GM18502 (cell line): ENCODE measurements around the gene CHN2.
A peak's percentile ranks its signal among the peaks of the same experiment; 100 is the strongest.

Source experiments
- ATAC-seq: cut with Tn5 transposase; IDR thresholded peaks from one replicate; pipeline ENCODE4 v1.9.1; 2021; ENCODE audit warnings: mild to moderate bottlenecking; ENCODE audit not compliant: unreplicated experiment, poor library complexity

Gene CHN2

DNA sequence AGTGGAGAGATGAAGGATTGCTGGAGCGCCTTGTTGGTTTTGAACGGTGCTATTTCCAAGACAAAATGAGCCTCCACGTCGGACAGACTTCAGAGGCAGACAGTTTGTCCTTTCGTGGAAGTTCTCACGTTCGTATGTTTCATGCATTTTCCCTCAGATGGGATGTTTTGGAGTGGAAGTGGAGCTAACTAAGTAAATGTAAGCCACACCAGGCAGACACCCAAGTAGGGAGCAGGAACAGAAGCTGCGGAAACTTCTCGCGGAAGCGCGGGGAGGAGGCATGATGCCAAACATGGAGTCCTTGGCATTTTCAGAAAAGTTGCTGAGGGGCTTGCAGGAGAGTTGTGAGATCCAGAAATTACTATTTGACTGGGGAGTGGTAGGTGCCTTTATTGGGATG lies 223.5 kb downstream of the CHN2 start:
- ATAC-seq = no peak

DNA sequence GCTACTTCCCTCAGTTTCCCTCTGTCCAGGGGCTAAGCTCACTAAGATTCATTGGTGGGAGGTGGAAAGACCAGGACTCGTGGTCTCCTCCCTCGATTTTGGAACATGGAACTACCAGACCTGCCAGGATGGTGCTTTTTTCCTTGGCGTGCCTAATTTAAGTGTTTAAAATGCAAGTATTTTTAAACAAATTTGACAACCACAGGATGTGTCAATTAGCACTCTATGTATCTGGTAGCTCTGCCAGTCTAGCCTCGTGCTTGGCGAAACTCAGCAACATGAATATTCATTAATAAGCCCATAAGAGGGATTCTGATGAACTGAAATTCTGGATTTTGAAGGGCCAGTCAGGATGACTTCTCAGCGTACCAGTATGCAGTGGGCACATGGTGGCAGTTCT lies 224.1 kb downstream of the CHN2 start:
- ATAC-seq = no peak

DNA sequence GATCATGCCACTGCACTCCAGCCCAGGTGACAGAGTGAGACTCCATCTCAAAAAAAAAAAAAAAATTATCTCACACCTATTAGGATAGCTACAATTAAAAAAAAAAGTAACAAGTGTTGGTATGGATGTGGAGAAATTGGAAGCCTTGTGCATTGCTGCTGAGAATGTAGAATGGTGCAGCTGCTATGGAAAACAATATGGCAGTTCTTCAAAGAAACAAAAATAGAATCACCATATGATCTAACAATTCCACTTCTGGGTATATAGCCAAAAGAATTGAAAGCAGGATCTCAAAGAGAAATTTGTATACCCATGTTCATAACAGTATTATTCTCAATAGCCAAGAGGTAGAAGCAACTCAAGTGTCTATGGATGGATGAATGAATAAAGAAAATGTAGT lies 225.4 kb downstream of the CHN2 start:
- no peak for ATAC-seq

DNA sequence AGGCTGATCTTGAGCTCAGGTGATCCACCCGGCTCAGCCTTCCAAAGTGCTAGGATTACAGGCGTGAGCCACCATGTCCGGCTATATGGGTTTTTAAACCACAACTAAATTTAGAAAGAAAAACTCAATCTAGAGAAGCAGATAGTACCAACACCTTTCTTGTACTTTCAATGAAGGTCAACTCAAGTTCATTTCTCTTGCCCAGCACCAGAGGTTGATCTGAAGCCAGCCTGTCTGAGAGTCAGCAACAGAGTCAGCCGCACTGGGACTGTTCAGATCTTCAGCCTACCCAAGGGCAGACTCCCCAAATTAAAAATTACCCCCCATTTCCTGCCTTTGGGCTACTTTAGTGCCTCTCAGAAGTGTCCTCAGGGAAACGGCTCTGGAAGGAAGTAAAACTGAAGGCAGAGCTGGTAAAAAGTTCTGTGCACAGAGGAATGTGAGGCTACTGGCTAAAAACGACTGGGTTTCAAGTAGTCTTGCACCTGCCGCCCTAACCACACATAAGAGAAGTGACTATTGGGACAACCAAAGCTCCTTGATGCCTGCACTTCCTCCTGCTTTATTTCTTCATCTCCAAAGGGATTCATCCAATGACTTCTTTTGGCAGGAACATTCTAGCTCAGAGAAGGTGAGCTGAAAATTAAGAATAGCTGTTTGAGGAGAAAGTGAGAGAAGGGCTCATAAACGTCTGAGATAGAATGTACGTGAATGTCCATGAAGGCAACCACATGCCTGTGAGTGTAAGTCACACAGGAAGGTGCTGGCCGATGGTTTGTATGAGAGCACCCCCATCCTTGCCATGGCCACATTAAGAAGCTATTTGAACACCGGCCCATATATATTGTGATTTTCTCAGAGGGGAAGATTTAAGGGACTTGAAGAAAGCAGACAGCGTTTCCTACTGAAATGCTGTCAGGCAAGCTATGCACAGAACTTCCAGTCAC lies 226.7 kb downstream of the CHN2 start:
- no peak for ATAC-seq

DNA sequence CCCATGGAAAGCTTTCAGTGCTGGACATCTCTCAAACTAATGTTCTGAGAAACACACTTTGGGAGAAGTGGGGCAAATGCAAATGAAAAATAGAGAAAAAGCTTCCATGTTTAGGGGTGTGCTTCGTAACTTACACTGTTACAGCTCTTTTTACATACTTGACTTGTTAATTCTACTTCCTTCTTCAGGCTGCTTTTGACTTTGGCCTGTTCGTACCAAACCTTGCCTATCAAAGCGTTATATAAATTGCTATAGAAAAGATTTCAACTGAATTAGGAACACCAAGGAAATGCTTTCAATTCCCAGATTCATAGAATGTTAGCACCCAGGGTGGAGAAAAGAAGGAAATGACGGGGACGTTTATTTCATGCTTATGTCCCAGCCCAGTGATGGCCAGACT lies 228.3 kb downstream of the CHN2 start:
- ATAC-seq = no peak

DNA sequence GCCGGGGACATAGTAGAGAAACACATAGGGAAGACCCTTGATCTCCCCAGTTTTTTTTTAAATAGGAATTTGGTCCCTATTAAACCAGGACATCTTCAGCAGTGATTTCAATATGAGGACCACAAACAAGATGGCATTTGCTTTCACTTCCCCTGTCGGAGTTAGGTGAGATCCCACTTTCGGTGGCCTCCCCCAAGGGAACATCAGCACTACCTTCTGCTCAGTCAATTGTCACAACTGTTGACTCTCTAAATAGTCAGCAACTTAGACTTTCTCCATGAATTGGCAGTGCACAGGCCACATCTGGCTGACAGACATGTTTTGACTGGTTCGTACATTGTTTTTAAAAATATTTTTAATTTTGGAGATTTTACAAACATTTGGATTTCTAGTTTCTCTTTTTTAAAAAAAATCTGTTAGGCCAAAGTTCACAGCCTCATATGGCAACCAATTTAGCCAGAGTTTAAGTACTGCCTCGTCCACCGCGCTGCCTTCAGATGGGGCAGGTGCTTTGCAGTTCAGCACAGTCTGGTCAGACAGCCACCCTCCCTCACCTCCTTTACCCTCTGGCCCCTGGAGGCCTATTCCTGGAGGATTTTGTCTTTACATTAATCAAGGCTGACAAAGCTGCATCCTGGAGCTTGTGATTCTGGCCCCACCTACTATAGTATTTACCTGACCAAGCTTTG lies 229.9 kb downstream of the CHN2 start:
- peak; percentile 60 for ATAC-seq

DNA sequence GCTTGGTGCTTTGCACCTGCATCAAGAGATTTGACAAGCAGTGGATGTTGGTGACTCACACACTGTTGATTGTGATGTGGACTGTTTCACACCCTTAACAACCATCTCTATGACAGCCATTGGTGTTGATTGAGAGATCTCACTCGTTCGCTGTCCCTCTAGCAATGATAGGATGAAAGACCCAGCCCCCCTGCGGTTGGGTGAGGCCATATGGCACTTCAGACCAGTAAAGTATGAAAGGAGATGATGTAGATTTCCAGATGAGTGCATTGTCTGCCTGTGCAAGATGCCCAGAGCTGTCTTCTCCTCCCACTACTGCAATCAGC lies 230.4 kb downstream of the CHN2 start:
- ATAC-seq = peak; percentile 22

DNA sequence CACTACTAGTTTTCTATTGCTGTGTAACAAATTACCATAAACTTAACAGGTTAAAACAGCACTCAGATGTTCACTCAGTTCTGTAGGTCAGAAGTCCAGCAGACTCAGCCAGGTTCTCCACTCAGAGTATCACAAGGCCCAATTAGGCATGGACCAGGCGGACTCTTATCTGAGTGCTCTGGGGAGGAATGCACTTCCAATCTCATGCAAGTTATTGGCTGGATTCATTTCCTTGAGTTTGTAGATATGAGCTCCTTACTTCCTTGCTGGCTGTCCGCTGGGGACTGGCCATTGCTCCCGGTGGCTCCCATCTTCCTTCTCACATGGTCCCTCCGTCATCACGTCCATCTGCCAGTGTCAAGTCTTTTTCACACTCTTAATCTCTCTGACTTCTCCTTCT lies 232.0 kb downstream of the CHN2 start:
- no peak for ATAC-seq

DNA sequence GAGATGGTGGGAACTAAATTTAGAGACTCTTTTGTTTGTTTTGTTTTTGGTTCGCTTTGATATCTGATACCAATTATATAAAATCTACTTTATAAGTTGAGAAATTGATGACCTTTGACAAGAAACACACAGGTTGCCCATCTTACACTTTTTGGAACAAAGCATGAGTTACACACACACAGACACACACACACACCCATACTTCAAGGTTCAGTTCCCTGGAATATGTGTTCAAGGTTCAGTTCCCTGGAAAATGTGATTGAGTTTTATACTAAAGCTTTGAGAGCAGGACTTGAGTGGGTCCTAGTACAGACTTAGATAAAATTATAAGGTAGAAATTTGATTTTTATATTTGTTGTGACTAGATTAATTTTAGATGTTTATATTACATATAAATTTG lies 234.8 kb downstream of the CHN2 start:
- ATAC-seq = no peak

DNA sequence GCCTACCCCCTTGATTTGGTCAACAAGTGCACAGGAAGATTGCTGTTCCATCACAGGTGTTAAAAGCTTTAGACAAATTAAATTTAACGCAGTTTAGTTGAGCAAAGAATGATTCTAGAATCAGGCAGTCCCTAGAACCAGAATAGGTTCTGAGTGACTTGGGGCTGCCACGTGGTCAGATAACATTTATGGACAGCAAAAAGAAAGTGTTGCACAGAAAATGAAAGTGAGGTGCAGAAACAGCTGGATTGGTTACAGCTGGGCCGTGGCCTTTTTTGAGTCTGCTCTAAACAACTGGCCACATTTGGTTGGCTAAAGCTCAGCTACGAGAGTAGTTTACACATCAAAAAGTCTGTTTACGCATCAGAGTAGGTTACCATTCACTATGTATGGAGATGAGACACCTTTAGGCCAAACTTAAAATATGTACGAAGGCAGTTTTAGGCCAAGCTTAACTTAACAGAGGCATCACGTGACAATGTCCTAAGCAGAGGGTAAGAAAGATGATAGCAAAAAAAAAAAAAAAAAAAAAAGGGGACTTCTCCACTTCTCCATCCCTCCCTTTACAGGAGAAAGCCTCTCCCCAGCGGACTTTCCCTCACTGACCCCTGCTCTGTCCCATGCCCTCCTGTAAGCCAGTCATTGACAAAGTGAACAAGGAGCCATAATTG lies 235.8 kb downstream of the CHN2 start:
- ATAC-seq = no peak

DNA sequence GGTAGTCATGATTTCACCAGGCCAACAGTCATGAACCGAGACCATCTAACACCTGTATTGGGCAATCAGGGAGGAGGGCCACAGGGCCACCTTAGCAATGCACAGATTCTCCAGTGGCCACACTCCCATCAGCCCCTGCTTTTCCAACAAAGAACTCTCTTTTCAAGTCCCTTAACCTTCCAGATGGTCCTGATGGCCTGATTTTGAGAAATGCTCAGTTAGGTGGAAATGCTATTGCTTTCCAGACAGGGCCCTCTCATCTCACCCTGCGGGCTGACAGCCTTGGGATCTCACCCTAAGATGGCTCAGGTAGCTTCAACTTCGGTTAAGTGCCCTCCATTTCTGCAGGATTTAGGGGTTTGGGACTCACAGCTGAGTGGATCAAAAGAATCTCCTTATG lies 237.1 kb downstream of the CHN2 start:
- ATAC-seq = no peak

DNA sequence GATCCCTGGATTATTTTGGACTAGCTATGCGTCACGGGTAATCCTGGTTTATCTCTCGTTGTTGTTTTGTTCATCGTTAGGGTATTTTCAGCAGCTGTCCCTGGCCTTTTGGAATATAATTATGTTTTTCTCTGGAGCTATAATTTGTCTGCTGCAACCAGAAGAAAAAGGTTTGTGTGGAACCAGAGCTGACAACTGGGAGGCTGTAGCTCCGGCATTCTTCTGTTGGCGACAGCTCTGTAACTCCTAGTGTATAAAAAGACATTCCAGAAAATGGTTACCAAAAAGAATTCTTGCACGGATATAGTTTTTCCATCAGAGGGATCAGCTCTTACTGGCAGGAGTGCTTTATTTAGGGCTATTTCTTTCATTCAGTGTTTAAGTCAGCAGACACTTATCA lies 238.1 kb downstream of the CHN2 start:
- no peak for ATAC-seq

DNA sequence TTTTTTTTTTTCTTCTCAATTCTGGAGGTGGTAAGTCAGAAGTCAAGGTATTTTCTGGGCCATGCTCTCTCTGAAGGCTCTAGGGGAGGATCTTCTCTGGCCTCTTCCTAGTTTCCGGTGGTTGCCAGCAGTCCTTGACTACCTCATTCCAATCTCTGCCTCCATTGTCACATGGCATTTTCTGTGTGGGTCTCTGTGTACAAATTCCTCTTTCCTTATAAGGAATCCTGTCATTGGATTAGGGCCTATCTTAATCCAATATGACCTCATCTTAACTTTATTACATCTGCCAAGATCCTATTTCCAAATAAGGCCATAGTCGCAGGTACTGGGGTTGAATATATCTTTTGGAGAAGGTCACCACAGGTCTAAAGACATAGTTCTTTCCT lies 239.8 kb downstream of the CHN2 start:
- ATAC-seq = no peak

DNA sequence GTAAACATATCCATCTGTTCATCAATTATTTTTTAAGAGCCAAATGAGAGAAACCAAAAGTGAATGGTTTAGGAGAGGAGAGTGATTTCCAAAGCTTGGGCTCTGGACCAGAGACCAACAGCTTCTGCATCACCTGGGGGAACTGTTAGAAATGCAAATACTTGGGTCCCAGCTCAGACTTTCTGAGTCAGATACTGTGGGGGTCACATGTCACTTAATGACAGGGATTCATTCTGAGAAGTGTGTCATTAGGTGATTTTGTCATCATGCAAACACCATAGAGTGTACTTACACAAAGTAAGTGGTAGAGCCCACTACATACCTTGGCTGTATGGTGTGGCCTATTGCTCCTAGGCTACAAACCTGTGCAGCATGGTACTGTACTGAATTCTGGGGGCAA lies 240.6 kb downstream of the CHN2 start:
- ATAC-seq = peak; percentile 65

DNA sequence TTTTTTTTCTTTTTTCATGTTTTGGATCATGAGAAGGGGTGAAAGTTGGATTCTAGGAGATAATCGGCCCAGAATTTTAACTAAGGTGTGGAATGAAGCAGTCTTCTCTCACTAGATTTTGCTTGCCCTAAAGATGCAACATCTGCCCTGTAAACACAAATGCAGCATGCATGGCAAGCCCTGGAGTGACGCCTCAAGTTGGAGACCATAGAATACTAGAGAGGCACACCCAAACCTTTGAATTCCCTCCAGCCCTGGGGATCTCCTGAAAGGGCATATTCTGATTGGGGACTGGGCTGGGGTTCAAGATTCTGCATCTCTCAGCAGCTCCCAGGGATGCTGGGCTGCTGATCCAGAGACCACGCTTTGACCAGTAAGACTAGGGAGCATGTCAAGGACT lies 241.3 kb downstream of the CHN2 start:
- ATAC-seq = no peak

DNA sequence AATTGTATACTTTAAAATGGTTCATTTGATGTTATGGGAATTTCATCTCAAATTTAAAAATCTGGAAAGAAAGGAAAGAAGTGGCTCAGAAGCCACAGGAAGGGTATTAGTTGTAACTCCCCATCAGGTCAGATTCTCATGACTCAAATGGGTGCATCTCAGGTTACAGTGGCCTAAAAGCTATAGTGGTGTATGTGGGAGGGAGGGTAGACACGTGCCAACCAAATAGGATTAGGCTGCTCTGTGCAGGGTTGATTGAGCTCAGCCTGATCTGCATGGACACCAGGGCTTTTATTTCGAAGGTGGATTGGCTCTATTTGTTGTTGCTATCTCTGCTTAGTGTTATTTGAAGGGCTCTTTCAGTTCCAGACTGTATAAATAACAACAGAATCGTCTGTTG lies 247.6 kb downstream of the CHN2 start:
- no peak for ATAC-seq

DNA sequence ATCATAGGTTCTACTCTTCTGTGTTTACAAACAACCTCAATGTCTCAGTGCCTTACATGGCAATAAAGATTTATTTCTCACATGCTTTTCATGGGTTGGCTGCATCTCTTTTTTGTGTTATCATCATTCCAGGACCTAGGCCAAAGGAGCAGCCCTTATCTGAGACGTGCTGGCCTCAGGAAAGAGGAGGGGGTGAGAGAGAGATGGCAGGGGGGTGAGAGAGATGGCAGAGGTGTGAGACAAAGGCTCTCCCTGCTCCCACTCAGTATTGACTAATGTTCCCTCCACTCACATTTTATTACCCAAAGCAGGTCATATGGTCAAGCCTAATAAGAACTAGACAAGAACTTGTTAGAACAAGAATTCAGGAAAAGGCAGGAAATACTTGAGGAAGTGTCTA lies 249.0 kb downstream of the CHN2 start:
- no peak for ATAC-seq

DNA sequence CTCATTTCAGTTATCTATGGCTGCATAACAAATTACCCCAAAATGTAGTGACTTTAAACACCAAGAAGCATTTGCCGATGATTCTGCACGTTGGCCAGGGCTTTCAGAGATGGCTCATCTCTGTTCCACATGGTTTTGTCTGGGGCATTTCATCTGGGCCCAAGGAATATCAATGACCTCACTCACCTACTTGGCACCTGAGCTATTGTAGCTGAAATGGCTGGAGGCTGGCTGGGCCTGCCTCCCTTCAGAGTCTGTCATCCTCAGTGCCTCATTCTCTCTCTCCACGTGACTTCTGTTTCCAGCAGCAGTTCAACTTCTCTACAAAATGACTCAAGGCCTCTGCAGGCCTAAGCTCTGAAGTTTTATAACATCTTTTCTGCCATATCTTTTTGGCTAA lies 249.7 kb downstream of the CHN2 start:
- no peak for ATAC-seq

DNA sequence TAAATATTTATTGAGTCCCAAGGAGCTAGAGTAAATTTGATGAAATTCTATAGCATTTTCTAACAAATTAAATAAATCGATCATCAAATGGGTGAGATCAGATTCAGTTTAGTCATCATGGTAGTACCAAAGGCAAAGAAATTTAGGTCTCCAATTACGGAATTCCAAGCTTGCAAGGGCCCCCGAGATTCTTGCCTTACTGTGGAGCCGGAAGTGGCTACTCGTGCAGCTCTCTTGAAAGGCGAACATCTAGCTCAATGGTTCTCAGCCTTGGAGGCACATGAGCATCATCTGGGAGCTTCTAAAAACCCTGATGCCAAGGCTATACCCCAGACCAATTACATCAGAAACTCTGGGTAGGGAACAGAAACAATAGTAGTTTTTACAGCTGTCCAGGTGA lies 251.2 kb downstream of the CHN2 start:
- no peak for ATAC-seq

DNA sequence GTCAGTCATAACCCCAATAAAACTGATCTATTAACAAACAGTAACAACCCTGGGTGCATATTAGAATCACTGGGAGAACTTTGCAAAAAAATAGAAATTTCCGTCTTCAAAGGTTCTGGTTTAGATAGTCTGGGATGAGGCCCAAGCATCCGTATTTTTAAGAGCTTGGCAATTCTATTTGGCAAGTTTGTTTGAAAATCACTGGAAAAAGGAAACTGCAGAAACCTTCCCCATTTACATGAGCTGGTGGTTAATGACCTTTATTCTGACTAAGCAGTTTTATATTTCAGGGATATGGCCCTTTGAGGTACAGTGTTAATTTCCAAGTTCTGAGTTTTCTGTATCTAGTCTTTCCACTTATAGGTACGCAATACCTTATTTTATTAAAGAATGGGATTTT lies 253.3 kb downstream of the CHN2 start:
- no peak for ATAC-seq

DNA sequence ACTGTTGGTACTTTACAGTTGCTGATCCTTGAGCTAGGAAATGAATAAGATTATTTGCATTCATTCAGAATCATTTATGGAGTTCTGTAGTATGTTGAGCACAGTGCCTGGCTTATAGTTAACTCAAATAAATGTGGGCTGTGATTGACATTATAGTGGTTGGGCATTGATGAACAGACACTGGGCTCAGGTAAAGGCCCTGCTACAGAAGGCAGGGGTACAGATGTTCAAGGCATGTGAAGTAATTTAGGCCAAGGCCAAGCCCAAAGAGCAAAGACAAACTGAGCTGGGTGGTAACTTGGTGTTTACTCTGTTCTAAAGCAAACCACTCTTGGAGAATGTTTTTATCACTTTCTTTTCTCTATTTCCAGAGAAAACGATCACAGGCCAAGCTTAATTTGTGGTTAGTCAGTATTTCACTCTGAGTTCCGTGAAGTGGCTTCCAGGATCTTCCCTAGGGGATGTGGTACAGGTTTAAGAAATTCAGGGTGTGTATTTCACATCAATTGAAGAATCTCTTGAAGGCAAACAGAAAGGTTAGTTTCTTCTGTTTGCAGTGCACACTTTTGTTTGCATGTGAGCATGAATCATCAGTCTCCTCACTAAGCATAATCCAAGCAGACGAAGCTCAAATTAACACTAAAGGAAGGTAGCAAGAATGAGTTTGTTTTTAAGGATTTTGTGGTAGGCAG lies 255.1 kb downstream of the CHN2 start:
- no peak for ATAC-seq
